CD14-positive monocyte (primary cell): ENCODE measurements around the gene CYP19A1. TPM values are rescaled to one million over a fixed set of nuclear protein-coding genes. Genes with fewer than 3 reads are reported as not detected.
A peak's percentile ranks its signal among the peaks of the same experiment; 100 is the strongest.

Experiments used
- DNase-seq, 3 donors: peaks; one replicate each; pipeline ENCODE4 v3.0.0-alpha.2; 2011 to 2022
- H2AFZ ChIP-seq: 2 replicates; pipeline ENCODE4 v1.6.0; 2012; ENCODE audit warnings: mild to moderate bottlenecking, low read depth, low read length, inconsistent platforms; ENCODE audit not compliant: insufficient read depth, poor library complexity, severe bottlenecking
- H3K27ac ChIP-seq, 2 donors: 1 replicate in 1 of 2; 2 replicates in 1 of 2; pipeline ENCODE4 v1.5.1; 2012 to 2013; ENCODE audit warnings: low read length in 2 of 2, control low read depth in 1 of 2, inconsistent platforms in 1 of 2, low read depth in 1 of 2, mild to moderate bottlenecking in 1 of 2
- H3K27me3 ChIP-seq, 2 donors: one replicate each; pipeline versions ENCODE4 v1.6.0 to v1.6.1; 2011 to 2013; ENCODE audit warnings: low read length in 2 of 2; ENCODE audit not compliant: control insufficient read depth in 2 of 2, insufficient read depth in 2 of 2
- H3K36me3 ChIP-seq, 2 donors: replicated peaks in 1 of 2; 1 replicate in 1 of 2; 2 replicates in 1 of 2; pipeline versions ENCODE4 v1.5.1 to v1.6.1; 2012 to 2013; ENCODE audit warnings: low read length in 2 of 2, control low read depth in 1 of 2, inconsistent platforms in 1 of 2, mild to moderate bottlenecking in 1 of 2; ENCODE audit not compliant: insufficient read depth in 2 of 2, control insufficient read depth in 1 of 2
- H3K4me1 ChIP-seq, 2 donors: 1 replicate in 1 of 2; 2 replicates in 1 of 2; pipeline versions ENCODE4 v1.5.1 to v1.6.1; 2012 to 2013; ENCODE audit warnings: low read length in 2 of 2, control low read depth in 1 of 2, inconsistent platforms in 1 of 2, mild to moderate bottlenecking in 1 of 2, moderate library complexity in 1 of 2; ENCODE audit not compliant: insufficient read depth in 2 of 2, control insufficient read depth in 1 of 2
- H3K4me2 ChIP-seq: replicated peaks from 2 replicates; pipeline ENCODE3; 2012; ENCODE audit warnings: low read length, moderate library complexity, mild to moderate bottlenecking; ENCODE audit not compliant: poor library complexity, severe bottlenecking; ENCODE audit errors: extremely low read depth
- H3K4me3 ChIP-seq, 3 experiments: fragments of 200-600 bp in 1 of 3; sonication (generic) in 1 of 3; replicated peaks in 1 of 3; 1 replicate in 2 of 3; 2 replicates in 1 of 3; pipeline ENCODE4 v1.5.1; 2011 to 2013; ENCODE audit warnings: low read length in 3 of 3, mild to moderate bottlenecking in 3 of 3, control low read depth in 2 of 3, low read depth in 2 of 3, inconsistent platforms in 1 of 3, moderate library complexity in 1 of 3
- H3K79me2 ChIP-seq: 2 replicates; pipeline ENCODE4 v1.6.0; 2012; ENCODE audit warnings: mild to moderate bottlenecking, control low read depth, inconsistent platforms, low read length, moderate library complexity; ENCODE audit not compliant: insufficient read depth
- H3K9ac ChIP-seq: 2 replicates; pipeline ENCODE4 v1.6.0; 2017; ENCODE audit warnings: low read length, mild to moderate bottlenecking; ENCODE audit not compliant: insufficient read depth, poor library complexity, severe bottlenecking
- H3K9me3 ChIP-seq, 2 donors: replicated peaks in 1 of 2; 1 replicate in 1 of 2; 2 replicates in 1 of 2; pipeline versions ENCODE4 v1.5.1 to v1.6.1; 2012 to 2013; ENCODE audit warnings: low read length in 2 of 2, control low read depth in 1 of 2; ENCODE audit not compliant: control insufficient read depth in 1 of 2, insufficient read depth in 1 of 2
- H4K20me1 ChIP-seq: 2 replicates; pipeline ENCODE4 v1.6.0; 2012; ENCODE audit warnings: mild to moderate bottlenecking, low read length, control low read depth, moderate library complexity; ENCODE audit not compliant: insufficient read depth
- H3K27ac Mint-ChIP-seq, 7 donors: one replicate each; pipeline ENCODE4 v1.8.0; 2020; ENCODE audit warnings: mild to moderate bottlenecking in 7 of 7, mixed read lengths in 7 of 7, moderate library complexity in 6 of 7, inconsistent platforms in 2 of 7
- H3K27me3 Mint-ChIP-seq, 3 donors: one replicate each; pipeline ENCODE4 v1.8.0; 2021 to 2022; ENCODE audit warnings: low read depth in 3 of 3, mild to moderate bottlenecking in 3 of 3, mixed read lengths in 3 of 3, moderate library complexity in 3 of 3, inconsistent platforms in 1 of 3
- H3K36me3 Mint-ChIP-seq, 2 donors: one replicate each; pipeline ENCODE4 v1.8.0; 2020; ENCODE audit warnings: mixed read lengths in 2 of 2, inconsistent platforms in 1 of 2, mild to moderate bottlenecking in 1 of 2
- H3K4me1 Mint-ChIP-seq: one replicate; pipeline ENCODE4 v1.8.0; 2020; ENCODE audit warnings: mild to moderate bottlenecking, mixed read lengths
- H3K4me3 Mint-ChIP-seq, 2 donors: one replicate each; pipeline ENCODE4 v1.8.0; 2020; ENCODE audit warnings: mild to moderate bottlenecking in 2 of 2, mixed read lengths in 2 of 2, moderate library complexity in 1 of 2
- H3K9me3 Mint-ChIP-seq, 7 donors: one replicate each; pipeline ENCODE4 v1.8.0; 2020 to 2022; ENCODE audit warnings: mixed read lengths in 7 of 7, mild to moderate bottlenecking in 6 of 7, moderate library complexity in 6 of 7, inconsistent platforms in 2 of 7
- WGBS: methylation state at CpG from one replicate; pipeline ENCODE4 v1.1.5; 2013; ENCODE audit warnings: missing lambda C conversion rate; ENCODE audit not compliant: insufficient coverage; 5-methylcytosine and 5-hydroxymethylcytosine counted together
- intact Hi-C, 2 donors: fragments of 100-400 bp; cut with micrococcal nuclease; formaldehyde crosslinking; loops; one replicate each; pipeline versions ENCODE4 v1.15.0 to v1.15.1; 2023
- polyA plus RNA-seq, 3 donors: library from polyadenylated mRNA; depleted of rRNA in 1 of 3; unstranded in 2 of 3; stranded (reverse) in 1 of 3; fragments of 300-500 nt in 2 of 3; fragments of >200 nt in 1 of 3; fragmentation: Illumina TruSeq in 2 of 3; gene quantifications; 1 replicate in 2 of 3; 2 replicates in 1 of 3; pipeline ENCODE4 v1.2.3, GENCODE V29; 2012 to 2021
- TF ChIP-seq, protein P1 (sequence below): fragments of 200-600 bp; IDR thresholded peaks from one replicate; pipeline ENCODE4 v1.8.0; 2022; ENCODE audit warnings: antibody characterized with exemption, mild to moderate bottlenecking

Gene CYP19A1
- polyA plus RNA-seq, 3 donors: not detected

GRCh38 chr15:51335087-51335486, 3.3 kb downstream of the CYP19A1 start:
- Histone ChIP-seq H3K4me3 (peak overlapping the region in 1 of 3 experiments; percentile 4), H3K27me3 (peaks cover under 1 to 1% of the 10 kb centered on the region in 2 donors), H3K9ac (no peak overlapping the region), H3K9me3 (no peaks in the 10 kb centered on the region), H3K4me2 (peak overlapping the region; percentile 21), H2AFZ (no peak overlapping the region), H3K36me3 (no peaks in the 10 kb centered on the region), H3K79me2 (no peaks in the 10 kb centered on the region), H4K20me1 (no peaks in the 10 kb centered on the region), H3K27ac (peak overlapping the region in 1 of 2 donors; percentile 36), H3K4me1 (peaks cover 52 to 58% of the 10 kb centered on the region in 2 donors)
- Mint-ChIP-seq H3K36me3 (no peaks in the 10 kb centered on the region), H3K9me3 (peaks cover 0 to 3% (median 0%) of the 10 kb centered on the region in 7 donors), H3K27me3 (peaks cover 4 to 7% (median 5%) of the 10 kb centered on the region in 3 donors), H3K4me1 (peaks cover 10% of the 10 kb centered on the region), H3K4me3 (no peak overlapping the region), H3K27ac (no peak overlapping the region)
- WGBS: 78% methylated on average over 5 of the region's 5 CpGs
- intact Hi-C loops: no loop called here
- TF ChIP-seq, protein P1, sequence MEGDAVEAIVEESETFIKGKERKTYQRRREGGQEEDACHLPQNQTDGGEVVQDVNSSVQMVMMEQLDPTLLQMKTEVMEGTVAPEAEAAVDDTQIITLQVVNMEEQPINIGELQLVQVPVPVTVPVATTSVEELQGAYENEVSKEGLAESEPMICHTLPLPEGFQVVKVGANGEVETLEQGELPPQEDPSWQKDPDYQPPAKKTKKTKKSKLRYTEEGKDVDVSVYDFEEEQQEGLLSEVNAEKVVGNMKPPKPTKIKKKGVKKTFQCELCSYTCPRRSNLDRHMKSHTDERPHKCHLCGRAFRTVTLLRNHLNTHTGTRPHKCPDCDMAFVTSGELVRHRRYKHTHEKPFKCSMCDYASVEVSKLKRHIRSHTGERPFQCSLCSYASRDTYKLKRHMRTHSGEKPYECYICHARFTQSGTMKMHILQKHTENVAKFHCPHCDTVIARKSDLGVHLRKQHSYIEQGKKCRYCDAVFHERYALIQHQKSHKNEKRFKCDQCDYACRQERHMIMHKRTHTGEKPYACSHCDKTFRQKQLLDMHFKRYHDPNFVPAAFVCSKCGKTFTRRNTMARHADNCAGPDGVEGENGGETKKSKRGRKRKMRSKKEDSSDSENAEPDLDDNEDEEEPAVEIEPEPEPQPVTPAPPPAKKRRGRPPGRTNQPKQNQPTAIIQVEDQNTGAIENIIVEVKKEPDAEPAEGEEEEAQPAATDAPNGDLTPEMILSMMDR: no peak
- no peak for DNase-seq

DNA sequence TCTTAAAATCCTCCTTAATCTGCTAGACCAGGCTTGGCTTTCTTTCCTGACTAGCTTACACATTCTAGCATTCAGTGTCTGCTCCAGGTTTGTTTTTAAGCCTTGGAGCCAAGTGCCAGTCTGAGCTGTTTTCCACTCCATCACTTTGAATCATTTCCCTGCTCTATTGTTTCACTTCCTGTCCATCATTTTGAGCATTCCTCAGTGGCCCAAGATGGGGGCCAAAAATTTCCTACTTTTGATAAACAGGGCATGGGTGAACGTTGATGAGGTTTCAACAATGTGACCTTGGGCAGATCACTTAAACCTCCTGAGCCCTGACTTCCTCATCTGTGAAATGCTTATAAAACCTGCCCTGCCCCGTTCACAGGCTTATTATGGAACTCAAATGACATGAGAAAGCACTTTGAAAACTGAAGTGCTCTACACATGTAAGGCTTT, 4.4 kb downstream of the CYP19A1 start:
- H3K36me3 ChIP-seq: no peaks in the 10 kb centered on the region
- peak; percentile 32 to 40 (median 35) for DNase-seq
- no peaks in the 10 kb centered on the region for H4K20me1 ChIP-seq
- H3K9me3 ChIP-seq: no peaks in the 10 kb centered on the region
- TF ChIP-seq, protein P1: no peak
- intact Hi-C loops: no loop called here
- H3K27ac ChIP-seq: peak overlapping the region in 1 of 2 donors; percentile 35
- peak overlapping the region in 1 of 3 experiments; percentile 22 for H3K4me3 ChIP-seq
- WGBS: 0% methylated on average over 1 of the region's 2 CpGs
- peaks cover 10% of the 10 kb centered on the region for H3K4me1 Mint-ChIP-seq
- H2AFZ ChIP-seq: no peak overlapping the region
- no peaks in the 10 kb centered on the region for H3K36me3 Mint-ChIP-seq
- H3K79me2 ChIP-seq: no peaks in the 10 kb centered on the region
- H3K4me3 Mint-ChIP-seq: peak overlapping the region in 1 of 2 donors; percentile 36
- H3K9ac ChIP-seq: no peak overlapping the region
- peak overlapping the region; percentile 27 for H3K4me2 ChIP-seq
- H3K27me3 Mint-ChIP-seq: peaks cover 0 to 4% (median 1%) of the 10 kb centered on the region in 3 donors
- peak overlapping the region in 3 of 7 donors; percentile 30 to 54 (median 51) for H3K27ac Mint-ChIP-seq
- peaks cover 52 to 58% of the 10 kb centered on the region in 2 donors for H3K4me1 ChIP-seq
- peaks cover 0 to 1% (median 0%) of the 10 kb centered on the region in 7 donors for H3K9me3 Mint-ChIP-seq
- no peaks in the 10 kb centered on the region for H3K27me3 ChIP-seq
